Retina (tissue), 1 donor: ENCODE data around the gene LARP4B.

Experiments
- DNase-seq: peaks from one replicate; pipeline ENCODE4 v3.0.0-alpha.2; 2016

LARP4B gene

GRCh38 chr10:923844-924523 lies 7.5 kb downstream of the LARP4B start:
- DNase-seq = no peak

DNA sequence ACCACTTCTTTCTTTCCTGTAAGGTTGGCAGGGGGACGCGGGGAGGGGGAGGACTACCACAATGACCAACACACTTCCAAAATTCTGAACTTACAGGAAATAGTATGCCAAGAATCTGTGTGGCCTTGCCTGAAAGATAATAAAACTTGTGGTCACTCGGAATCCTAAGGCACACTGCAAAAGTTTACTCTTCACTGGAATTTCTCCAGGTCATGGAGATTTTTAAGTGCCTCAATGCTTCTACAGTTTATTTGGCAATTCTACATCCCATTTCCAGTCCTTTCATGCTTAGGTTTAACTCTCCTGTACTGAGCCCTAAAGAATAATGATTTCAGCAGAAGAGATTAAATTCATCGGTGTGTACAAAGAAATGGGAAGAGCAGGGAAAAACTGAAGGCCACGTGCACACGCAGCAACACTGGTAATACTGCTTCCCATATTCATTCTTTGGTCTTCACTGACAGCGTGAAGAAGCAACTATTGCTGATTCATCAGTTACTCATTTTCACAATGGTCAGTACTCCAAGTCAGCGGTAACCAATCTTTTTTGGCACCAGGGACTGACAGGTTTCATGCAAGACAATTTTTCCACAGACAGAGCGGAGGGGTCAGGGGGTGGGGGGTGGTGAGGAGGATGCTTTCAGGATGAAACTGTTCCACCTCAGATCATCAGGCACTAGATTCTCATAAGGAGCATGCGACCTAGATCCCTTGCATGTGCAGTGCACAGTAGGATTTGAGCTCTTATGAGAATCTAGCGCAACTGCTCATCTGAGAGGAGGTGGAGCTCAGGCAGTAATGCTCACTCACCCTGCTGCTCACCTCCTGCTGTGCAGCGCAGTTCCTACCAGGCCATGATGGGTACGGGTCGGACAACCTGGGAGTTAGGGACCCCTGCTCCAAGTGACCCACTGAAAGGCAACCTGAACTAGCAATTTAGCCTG lies 9.8 kb downstream of the LARP4B start:
- no peak for DNase-seq

DNA sequence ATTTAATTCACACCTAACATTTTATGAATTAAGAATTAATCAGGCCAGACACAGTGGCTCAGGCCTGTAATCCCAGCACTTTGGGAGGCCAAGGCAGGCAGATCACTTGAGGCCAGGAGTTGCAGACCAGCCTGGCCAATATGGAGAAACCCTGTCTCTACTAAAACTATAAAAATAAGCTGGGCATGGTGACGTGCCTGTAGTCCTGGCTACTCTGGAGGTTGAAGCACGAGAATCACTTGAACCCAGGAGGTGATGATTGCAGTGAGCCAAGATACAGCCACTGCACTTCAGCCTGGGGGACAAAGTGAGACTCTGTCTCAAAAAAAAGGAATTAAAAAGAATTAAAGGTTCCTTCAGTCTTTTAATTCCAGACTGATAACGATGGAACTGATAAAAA lies 11.1 kb downstream of the LARP4B start:
- DNase-seq = no peak

DNA sequence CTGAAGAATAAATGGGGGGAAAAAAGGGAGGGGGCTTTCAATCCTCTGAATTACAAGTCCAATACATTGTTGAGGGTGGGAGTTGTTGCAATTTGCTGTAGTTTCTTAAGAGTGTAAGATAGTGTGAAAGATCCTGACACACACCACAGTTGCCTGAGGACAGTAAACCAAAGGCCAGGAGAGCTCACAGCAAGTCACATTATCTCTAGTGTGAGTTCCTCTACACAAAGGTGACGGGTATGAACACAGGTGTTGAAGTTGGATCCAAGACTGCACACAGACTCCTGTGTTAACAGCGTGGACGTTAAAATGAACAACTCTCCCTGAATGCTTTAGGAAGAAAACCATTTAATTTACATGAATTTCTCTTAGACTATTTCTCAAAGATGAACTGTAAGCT lies 12.0 kb downstream of the LARP4B start:
- no peak for DNase-seq

DNA sequence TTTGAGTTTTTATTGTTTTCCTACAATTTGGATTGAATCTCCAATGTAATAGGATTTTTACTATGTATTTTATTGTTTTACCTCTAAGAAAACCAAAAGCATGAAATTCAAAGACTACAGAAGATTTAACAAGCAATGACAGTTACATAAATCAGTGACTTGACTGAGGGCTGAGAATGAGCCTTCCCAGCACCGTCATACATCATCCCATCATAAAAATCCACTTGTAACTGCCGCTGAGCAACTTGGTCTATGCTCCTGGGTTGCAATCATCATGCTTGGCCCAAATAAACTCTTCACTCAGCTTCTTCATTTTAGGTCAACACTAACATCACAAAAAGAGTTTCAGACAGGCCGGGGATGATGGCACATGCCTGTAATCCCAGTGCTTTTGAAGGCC lies 13.5 kb downstream of the LARP4B start:
- DNase-seq = no peak

DNA sequence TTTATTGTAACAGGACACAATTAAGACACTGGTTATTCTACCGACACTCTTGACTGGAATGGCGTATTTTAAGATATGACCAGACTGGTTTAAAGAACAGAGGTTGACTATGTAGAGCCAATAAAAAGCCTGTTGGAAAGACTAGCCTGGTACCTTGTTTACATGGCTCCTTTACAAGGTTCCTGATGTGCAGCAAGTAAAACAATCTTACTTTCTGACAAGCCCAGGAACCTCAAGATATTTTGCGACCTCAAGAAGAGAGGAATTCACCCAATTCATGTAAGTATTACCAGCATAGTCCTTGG lies 14.1 kb downstream of the LARP4B start:
- no peak for DNase-seq

DNA sequence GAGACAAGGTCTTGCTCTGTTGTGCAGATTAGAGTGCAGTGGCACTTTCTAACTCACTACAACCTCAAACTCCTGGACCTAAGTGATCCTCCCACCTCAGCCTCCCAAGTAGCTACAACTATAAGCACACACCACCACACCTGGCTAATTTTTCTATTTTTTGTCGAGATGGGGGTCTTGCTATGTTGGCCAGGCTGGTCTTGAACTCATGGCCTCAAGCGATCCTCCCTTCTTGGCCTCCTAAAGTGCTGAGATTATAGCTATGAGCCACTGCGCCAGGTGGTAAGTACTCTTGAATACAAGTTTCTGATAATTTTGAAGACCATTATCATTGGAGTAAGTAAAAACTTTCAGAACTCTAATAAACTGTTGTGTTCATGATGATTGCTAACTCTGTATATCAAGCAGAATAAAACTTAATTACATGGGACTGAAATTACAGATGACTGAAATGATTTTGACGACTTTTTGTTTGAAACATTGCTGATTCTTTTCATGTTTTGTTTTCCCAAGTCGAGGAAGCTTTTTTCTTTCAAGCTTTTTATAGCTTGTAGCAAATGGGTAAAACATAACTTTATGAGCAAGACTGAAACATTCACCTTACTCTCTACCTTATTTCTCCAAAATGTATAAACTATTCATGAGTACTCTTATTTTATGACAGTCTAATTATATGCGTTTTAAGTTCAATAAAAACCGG lies 14.6 kb downstream of the LARP4B start:
- DNase-seq = no peak

DNA sequence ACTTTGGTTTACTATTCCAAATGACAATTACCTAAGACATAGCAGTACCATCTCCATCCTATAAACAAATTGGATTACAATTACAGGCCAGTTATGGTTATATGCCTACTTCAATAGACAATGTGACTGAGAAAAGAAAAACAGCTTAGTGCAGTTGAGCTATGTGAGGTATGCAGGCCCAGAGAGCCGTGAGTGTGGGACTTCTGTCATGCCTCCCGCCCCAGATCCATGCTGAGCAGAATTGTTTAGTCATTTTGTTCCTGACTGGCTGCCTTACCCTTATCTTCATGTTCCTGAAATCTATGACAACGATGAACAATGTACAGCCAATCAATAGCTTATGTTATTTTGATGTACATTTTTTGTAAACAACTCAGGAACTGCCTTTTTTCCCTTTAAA lies 21.7 kb downstream of the LARP4B start:
- DNase-seq = no peak

- DNase-seq = no peak
Observed at GRCh38 chr10:905972-906371, 25.5 kb downstream of the LARP4B start.

DNA sequence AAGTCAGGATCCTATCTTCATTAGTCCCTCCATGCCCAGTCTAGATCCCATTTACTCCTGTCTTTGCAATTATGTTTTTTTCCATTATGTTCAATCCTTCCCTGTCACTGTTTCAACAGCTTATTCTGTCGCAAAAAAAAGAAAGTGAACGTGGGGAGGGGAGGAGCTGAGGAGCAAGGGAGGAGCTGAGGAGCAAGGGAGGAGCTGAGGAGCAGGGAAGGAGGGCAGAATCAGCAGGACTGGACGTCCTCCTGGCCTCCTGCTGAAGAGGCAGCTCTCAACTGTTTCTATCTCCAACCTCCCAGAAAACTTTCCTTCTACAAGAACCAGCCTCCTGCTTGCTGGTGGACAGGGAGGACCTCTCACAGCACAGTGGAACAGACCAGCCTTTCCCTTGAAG lies 26.0 kb downstream of the LARP4B start:
- no peak for DNase-seq

DNA sequence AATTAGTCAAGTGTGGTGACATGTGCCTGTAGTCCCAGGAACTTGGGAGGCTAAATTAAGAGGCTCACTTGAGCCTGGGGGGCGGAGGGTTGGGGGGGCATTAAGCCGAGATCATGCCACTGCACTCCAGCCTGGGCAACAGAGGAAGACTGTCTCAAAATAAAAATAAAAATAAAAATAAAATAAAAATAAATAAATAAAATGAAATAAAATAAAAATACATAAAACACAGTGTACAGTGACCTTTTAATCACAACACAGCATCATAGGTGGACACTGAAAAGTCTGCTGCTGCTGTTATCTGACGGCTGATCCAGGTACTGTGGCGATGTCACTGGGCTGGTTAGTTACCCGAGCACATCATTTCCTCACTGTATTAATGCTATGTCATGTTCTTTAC lies 27.1 kb downstream of the LARP4B start:
- no peak for DNase-seq

DNA sequence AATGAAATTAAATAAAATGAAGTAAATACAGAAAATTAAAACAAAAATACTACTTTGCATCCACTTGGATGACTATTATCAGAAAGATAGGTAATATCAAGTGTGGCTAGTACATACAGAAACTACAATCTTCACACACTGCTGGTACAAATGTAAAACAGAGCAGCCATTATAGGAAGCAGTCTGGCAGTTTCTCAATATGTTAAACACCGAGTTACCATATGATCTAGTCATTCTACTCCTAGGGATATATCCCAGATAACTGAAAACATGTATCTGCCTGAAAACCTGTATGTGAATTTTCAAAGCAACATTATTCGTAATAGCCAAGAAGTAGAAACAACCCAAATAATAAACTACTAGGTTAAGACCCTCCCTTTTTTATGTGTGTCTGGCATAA lies 33.4 kb downstream of the LARP4B start:
- no peak for DNase-seq

DNA sequence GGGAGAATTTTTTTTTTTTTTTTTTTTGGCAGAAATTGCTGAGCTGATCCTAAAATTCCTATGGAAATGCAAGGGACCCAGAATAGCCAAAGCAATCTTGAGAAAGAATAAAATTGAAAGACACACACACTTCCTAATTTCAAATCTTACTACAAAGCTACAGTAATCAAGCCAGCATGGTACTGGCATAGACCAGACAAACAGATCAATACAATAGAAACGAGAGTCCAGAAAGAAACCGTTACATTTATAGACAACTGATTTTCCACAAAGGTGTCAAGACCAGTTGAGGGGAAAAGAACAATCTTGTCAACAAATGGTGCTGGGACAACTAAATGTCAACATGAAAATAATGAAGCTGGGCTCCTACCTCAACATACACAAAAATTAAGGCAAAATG lies 34.5 kb downstream of the LARP4B start:
- DNase-seq = no peak

DNA sequence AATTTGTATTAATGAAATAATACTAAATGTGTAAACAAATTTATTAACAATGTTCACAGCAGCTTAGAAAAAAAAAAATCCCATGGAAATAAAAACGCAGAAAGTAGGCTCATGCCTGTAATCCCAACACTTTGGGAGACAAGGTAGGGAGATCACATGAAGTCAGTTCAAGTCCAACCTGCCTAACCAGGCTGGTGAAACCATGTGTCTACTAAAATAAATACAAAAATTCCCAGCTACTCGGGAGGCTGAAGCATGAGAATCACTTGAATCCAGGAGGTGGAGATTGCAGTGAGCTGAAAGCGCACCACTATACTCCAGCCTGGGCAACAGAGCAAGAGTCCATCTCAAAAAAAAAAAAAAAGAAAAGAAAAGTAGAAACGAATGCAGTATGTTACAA lies 36.2 kb downstream of the LARP4B start:
- no peak for DNase-seq

GRCh38 chr10:878895-879294 lies 52.6 kb downstream of the LARP4B start:
- no peak for DNase-seq

GRCh38 chr10:878333-878759 lies 53.2 kb downstream of the LARP4B start:
- no peak for DNase-seq

DNA sequence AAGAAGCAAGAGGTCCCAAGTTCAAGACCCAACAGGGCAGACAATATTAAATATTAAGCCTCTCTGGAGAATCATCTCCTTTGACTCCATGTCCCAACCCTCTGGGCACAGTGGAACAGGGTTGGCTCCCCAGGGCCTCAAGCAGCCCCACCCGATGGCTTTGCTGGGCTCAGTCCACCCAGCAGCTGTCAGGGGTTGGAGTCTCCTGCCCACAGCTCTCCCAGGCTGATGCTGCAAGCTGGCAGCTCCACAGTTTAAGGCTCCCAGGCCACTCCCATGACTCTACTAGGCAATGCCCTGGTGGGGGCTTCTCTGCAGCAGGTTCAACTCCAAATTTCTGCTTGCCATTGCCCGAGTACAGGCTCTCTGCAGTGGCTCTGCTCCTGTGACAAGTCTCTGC lies 55.1 kb downstream of the LARP4B start:
- DNase-seq = no peak

DNA sequence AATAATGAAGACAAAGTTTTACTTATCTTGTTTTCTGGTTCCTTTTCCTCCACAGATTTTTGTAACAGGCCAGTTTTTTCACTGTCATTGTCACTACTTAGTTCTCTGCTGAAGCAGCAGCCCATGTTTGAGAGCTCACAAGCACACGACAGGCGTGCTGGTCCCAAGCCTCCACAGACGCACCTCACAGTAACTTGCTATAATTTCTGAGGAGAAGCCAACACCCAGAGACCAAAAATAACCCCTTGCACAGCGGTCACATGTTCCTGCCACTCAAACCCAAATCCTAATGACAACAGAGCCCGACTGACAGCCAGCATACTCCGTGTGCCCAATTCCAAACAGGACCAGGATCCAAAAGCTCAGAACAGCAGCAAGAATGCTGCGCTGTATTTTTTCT lies 58.5 kb downstream of the LARP4B start:
- DNase-seq = no peak

GRCh38 chr10:871951-872403 lies 59.5 kb downstream of the LARP4B start:
- no peak for DNase-seq

GRCh38 chr10:870564-871166 lies 60.8 kb downstream of the LARP4B start:
- no peak for DNase-seq

- DNase-seq = no peak
Observed at GRCh38 chr10:869171-869570, 62.3 kb downstream of the LARP4B start.

DNA sequence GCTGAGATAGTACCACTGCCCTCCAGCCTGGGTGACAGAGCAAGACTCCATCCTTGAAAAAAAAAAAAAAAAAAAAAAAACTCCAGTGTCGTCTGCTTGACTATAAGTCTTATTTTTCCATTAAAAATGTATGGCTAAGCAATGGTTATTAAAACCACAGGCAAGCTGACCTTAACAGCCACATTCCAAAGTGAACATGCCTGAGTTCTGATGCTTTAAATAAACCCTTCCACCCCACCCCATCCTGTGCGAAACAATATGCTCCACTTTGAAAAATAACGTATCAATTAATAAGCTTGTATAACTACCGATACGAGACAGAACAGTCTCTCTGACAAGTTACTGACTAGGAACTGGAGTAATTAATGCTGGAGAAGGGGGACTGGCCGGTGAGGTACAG lies 63.7 kb downstream of the LARP4B start:
- DNase-seq = no peak

DNA sequence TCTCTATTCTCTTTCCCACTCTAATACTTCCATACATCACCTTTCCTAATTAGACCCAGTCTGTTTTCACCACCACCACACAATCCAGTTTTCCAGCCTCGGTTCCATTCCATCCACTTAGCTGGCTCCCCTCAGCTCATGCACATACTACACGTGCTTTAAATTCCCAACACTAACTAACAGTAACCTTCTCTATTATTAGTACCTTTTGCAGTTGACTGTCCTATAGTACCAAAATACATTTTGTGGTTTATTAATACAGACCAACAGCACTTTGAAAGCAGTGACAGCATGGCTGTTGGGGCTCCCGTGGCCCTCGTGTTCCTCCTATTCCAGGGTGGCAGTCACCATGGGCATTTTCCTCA lies 64.9 kb downstream of the LARP4B start:
- no peak for DNase-seq
